T47D (cell line): Measurements from ENCODE around the gene HYAL2.
A peak's percentile ranks its signal among the peaks of the same experiment; 100 is the strongest.

Experiments
- DNase-seq, 2 experiments: peaks; one replicate each; pipeline versions ENCODE4 v3.0.0 to v3.0.0-alpha.2; 2011 to 2012; ENCODE audit warnings: low read depth in 1 of 2, low spot score in 1 of 2
- JUND ChIP-seq: IDR thresholded peaks from 2 replicates; pipeline ENCODE4 v1.6.1; 2012; ENCODE audit warnings: low read depth
- in situ Hi-C: cut with HindIII; loops from 2 replicates; pipeline ENCODE4 v1.10.0; 2016; ENCODE audit warnings: low sequenced_read_pairs, low pct_unique_long_range_greater_than_20kb

Gene HYAL2

DNA sequence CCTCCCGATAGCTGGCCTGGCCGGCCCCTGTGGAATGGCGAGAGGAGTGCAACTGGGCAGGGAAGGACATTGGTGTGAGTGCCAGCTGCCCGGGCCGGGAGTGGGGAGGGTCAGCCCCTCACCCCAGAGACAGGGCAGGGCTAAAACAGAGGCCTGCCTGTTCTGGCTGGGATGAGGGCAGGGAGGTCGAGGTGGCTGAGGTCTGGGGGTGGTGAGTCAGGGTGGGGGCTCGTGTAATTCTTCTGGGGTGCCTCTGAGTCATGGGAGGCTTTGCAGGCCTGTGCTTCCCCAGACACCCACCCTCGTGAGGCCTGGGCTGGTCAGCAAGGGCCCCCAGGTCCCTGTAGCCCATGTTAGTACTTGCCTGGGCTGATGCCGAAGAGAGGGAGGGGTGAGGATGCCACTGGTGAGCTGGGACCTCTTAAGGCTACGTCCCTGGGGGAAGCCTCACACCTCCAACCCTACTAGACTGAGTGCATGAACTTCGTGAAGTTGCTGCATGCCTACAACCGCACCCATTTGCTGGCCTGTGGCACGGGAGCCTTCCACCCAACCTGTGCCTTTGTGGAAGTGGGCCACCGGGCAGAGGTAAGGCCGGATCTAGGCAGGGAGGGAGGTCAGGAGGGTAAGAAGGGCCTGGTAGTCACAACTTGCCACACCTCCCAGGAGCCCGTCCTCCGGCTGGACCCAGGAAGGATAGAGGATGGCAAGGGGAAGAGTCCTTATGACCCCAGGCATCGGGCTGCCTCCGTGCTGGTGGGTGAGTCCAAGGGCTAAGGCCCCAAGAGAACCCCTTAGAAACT lies 51.9 kb downstream of the HYAL2 start:
- no peak for DNase-seq
- TF ChIP-seq JUND = no peak
- in situ Hi-C loops = no loop called here

- in situ Hi-C loops = no loop called here
- TF ChIP-seq JUND = no peak
- no peak for DNase-seq
Observed at GRCh38 chr3:50269977-50270413, 52.5 kb downstream of the HYAL2 start.

DNA sequence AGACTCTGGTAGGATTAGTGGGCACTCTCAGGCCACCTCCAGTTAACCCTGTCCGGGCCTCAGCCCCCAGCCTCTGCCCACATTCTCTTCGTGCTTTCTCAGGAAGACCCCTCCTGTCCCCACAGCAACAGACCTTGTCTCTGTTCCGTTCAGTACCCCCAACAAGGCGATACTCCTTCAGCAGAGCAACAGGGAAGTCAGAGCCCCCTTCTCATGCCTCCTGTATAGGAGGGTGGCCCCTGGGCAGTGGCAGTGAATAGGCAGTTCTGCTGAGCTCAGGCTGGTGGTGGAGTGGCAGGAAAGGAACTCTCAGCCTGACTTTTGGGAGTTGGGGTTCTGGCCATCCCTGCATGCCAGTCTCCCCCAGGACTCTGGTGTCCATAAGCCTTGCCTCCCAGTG lies 53.1 kb downstream of the HYAL2 start:
- TF ChIP-seq JUND = no peak
- in situ Hi-C loops = no loop called here
- DNase-seq = no peak

DNA sequence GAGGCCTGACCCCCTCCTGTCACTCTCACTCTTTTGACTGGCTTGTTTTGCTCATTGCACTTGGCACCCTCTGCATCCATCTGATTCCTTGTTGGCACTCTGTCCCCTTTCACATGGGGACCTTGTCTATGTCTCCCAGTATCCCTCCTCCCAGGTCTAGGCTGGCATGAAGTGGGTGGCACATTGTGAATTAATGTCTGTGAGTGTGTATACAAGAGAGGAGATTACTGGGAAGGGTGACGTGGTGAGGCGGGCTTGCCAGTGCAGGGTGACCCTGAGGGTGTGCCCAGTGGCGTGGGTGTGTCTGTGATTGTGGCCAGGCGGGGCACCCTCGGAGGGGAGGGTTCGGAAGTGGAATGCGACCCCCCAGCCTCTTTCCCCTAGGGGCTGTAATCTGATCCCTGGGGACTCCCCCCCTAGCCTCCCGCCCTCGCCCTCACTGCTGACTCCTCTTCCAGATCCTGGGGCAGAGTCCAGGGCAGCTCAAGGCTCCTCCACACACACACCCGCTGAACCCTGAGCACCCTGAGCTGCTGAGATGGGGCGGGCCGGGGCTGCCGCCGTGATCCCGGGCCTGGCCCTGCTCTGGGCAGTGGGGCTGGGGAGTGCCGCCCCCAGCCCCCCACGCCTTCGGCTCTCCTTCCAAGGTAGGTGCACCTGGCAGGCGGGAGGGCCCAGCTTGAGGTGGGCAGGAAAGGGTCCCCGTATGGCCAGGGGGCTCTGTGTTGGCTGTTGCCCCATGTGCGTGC lies 53.7 kb downstream of the HYAL2 start, which contains the start of gene SEMA3B:
Gene SEMA3B (plus strand): TSS at position 445 of the 749 bp plus-strand sequence. CDS start 94 bp downstream, at position 539.
- peak in 1 of 2 experiments; percentile 48 for DNase-seq
- TF ChIP-seq JUND = no peak
- in situ Hi-C loops = no loop called here

DNA sequence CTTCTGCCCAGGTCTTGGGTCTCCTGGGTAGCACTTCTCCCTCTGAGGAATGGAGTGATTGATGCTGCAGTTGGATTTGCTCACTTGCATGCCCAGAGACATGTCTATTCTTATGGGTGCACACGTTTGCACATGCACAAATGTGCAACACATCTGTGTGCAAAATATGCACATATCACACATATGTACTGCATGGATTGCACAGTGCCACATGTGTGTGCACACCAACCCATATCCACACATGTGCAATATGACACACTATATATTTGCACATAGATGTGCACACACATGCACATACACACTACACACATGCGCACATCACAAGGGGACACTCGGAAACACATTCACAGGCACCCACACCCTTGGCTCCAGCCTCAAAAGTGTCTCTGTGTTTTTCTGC lies 54.3 kb downstream of the HYAL2 start:
- TF ChIP-seq JUND = no peak
- no peak for DNase-seq
- in situ Hi-C loops = no loop called here
